KG1 (cell line): ENCODE results near the gene ZBTB16.

Experiments used
- DNase-seq: peaks from one replicate; lab custom pipeline; 2025; lab: John Stamatoyannopoulos, UW

Gene ZBTB16

DNA sequence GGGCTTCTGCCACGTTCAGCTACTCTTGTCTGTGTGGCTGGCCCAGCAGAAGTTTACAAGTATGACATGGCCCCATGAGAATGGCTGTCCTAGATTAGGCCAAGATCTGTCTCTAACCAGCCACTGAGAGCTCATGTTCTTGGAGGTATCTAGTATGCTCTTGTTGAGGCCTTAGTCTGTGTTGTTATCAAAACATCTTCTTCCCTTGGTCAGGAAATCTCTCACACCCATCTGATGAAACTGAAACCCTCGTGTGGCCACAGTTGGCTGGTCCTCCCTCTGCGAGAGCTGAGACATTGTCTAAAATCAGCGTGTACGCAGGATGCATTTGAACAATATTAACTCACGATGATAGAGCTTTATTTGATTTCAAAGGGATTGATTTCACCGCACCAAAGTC, 127.7 kb downstream of the ZBTB16 start:
- no peak for DNase-seq

- DNase-seq: no peak
These were observed 129.5 kb downstream of the ZBTB16 start for GRCh38 chr11:114188851-114189570.

GRCh38 chr11:114190630-114191029, 131.1 kb downstream of the ZBTB16 start:
- no peak for DNase-seq

DNA sequence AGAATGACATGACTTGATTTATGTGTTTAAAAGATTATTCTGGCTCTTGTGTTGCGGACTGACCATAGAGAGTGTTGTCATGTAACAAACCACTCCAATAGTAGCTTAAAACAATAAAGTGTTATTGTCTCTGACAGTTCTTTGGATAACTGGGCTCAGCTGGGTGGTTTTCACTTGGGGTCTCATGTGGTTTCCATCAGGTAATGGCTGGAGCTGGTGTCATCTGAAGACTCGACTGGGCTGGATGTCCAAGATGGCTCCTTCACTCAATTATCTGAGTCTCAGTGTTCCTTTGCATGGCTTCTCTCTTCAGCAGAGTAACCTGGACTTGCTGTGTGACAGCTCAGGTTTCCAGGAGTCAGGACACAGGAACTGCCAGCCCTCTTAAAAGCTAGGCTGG, 132.4 kb downstream of the ZBTB16 start:
- no peak for DNase-seq

GRCh38 chr11:114192841-114193389, 133.4 kb downstream of the ZBTB16 start:
- no peak for DNase-seq

GRCh38 chr11:114193730-114194679, 134.5 kb downstream of the ZBTB16 start:
- no peak for DNase-seq

DNA sequence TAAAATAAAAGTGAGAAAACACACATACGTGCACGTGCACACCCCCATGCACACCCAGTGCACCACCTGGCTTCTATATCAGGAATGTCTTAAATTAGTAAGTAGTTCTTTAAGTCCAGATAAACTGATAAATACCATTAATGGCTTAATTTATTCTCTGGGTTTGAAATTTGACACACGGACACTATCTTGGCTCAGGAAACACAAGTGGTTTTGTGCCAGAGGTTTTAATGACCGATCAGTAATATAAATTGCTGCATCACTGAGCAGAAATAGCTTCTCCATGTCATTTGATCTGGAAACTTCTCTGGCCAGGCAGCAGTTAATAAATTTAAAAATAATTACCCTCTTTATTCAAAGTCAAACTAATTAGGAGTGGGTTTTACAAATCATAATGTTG, 135.2 kb downstream of the ZBTB16 start:
- no peak for DNase-seq

- no peak for DNase-seq
These were observed 135.6 kb downstream of the ZBTB16 start for GRCh38 chr11:114195151-114195550.

DNA sequence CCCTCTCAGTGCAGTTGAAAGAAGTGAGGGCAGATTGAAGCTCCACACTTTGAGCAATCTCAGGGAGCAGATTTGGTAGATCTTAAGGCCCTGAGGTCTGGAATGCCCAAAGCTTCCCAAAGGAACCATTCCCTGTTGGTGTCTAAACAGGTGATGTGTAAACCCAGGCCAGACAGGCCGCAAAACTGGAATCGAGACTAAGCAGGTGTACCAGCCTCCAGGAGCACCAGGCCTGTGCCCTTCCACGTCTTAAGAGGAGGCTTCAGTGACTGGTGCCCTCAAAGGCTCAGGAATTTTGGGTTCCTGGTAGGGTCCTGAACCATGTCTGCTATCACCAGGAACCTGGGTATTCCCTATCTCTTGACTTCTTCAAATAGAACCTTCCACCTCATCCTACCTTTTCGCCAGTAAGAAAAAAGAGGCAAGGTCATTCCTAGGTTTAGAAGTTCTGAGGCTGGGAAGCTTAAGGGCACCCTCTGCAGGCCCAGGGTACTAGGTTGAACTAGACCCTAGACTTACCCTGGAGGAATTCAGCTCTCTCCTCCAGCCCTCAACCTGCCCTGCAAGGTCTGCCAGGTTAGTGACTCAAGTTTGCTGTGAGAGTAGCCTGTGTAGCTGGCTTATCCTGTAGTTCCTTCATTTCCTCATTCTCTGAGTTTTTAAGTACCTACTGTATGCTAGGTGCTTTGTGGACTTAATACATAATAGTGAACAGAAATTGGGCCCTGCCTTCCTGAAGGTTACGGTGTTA, 136.6 kb downstream of the ZBTB16 start:
- DNase-seq: no peak

- DNase-seq: no peak
These were observed 137.6 kb downstream of the ZBTB16 start for GRCh38 chr11:114196997-114197703.

DNA sequence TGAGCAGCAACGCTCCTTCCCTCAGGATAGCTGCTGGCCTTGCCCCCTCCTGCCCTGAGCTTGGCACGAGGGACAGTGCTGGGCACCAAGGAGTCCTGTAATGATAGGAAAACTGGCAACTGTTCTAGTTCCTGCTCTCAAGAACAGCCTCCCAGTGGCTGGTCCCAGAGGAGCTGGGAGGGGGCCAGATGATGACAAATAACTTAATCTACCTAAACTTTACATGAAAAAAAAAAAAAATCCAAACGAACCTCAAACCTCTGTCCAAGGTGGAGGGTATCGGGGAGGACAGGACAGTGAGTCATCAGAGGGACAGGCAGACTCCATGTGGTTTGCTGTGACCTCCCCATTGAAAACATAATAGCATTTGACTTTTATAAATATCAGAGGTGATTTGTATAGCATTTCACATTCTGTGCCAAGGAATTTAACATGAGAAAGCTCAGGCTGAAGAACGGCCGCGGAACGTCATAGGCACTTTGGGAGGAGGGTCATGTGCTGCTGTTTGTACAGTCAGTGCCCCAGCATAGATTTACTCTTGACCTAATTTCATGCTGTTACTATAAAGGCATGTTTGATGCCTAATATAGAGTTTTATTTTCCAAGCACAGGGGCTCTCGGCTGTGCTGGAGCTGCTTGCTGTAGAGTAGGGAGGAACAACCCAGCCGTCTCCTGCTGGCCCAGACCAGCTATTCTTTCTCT, 138.4 kb downstream of the ZBTB16 start:
- no peak for DNase-seq

- DNase-seq: no peak
These were observed 139.5 kb downstream of the ZBTB16 start for GRCh38 chr11:114199051-114199450.

GRCh38 chr11:114200351-114201133, 141.0 kb downstream of the ZBTB16 start:
- no peak for DNase-seq

GRCh38 chr11:114201219-114201618, 141.7 kb downstream of the ZBTB16 start:
- DNase-seq: no peak

DNA sequence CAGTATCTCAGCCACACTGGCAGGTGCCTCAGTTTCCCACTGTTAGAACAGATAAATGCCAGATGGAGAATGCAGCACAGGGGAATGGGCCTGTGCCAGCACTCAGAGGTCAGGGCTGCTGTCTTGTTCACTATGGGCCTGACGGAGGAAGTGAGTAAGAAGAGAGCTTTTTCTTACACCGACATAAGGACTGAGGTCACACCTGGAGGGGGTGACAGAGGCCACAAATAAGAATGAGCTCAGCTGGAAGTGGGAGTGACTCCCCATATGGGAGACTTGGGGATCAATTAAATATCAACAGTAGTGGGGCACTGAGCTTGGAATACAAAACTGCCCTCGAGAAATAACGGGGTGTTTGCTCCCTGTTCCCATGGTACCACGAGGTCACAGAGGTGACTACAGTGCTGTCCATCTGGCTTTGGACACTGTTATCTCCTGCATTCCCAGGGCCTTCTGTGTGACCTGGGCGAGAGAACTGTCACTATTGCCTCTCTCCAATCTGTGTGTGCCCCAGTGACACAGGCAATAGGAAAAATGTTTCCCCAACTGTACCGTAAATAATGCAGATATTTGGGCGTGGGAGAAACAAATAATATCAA, 142.6 kb downstream of the ZBTB16 start:
- no peak for DNase-seq

- no peak for DNase-seq
These were observed 147.6 kb downstream of the ZBTB16 start for GRCh38 chr11:114207096-114207495.

GRCh38 chr11:114208377-114208776, 148.9 kb downstream of the ZBTB16 start:
- DNase-seq: no peak

GRCh38 chr11:114209343-114209742, 149.8 kb downstream of the ZBTB16 start:
- no peak for DNase-seq

- no peak for DNase-seq
These were observed 150.4 kb downstream of the ZBTB16 start for GRCh38 chr11:114209904-114210303.
